AG09309 (cell line): ENCODE measurements around the gene EID2.

Source experiments
- DNase-seq: peaks from one replicate; pipeline ENCODE4 v3.0.0-alpha.2; 2010; ENCODE audit warnings: low read depth
- H3K4me3 ChIP-seq: 2 replicates; pipeline ENCODE4 v1.5.1; 2011; ENCODE audit warnings: mild to moderate bottlenecking, low read depth, low read length, moderate library complexity; ENCODE audit not compliant: control insufficient read depth
- TF ChIP-seq, protein P1 (sequence below): IDR thresholded peaks from 2 replicates; pipeline ENCODE4 v1.5.1; 2011; ENCODE audit warnings: mild to moderate bottlenecking, low read depth, low read length, inconsistent platforms; ENCODE audit not compliant: insufficient read depth, control insufficient read depth; ENCODE audit errors: missing control alignments

The EID2 gene

DNA sequence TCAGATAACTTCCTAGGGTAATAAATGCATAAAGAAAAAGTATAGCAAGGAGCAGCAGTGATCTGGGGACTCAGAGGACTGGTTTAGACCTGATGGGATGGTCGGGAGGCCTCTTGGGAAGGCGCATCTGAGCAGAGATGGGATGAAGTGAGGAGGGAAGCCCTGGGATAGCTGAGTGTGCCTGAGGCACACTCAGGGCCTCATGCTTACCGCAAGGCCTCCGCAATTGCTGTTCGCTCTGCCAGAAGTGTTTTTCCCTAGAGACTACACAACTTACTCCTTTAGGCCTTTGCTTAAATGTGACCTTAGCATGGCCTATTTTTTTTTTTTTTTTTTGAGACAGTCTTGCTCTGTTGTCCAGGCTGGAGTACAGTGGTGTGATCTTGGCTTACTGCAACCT lies 45.3 kb downstream of the EID2 start:
- TF ChIP-seq, protein P1, sequence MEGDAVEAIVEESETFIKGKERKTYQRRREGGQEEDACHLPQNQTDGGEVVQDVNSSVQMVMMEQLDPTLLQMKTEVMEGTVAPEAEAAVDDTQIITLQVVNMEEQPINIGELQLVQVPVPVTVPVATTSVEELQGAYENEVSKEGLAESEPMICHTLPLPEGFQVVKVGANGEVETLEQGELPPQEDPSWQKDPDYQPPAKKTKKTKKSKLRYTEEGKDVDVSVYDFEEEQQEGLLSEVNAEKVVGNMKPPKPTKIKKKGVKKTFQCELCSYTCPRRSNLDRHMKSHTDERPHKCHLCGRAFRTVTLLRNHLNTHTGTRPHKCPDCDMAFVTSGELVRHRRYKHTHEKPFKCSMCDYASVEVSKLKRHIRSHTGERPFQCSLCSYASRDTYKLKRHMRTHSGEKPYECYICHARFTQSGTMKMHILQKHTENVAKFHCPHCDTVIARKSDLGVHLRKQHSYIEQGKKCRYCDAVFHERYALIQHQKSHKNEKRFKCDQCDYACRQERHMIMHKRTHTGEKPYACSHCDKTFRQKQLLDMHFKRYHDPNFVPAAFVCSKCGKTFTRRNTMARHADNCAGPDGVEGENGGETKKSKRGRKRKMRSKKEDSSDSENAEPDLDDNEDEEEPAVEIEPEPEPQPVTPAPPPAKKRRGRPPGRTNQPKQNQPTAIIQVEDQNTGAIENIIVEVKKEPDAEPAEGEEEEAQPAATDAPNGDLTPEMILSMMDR: no peak
- no peak overlapping the region for H3K4me3 ChIP-seq
- DNase-seq: no peak

DNA sequence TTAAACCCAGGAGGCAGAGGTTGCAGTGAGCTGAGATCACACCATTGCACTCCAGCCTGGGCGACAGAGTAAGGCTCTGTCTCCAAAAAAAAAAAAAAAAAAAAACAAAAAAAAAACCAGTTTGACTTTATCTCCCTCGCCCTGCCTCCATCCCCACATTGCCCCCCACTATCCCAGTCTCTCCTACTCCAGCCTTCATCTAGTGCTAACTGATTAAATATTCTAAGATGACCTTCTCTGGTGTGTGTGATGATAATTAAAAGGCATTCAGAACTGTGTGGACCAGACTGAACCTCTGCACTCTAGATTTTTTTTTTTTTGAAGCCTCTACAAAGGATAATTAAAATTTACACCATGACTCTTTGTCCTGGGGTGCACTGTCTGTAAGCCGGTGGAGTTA lies 47.2 kb downstream of the EID2 start:
- no peak overlapping the region for H3K4me3 ChIP-seq
- TF ChIP-seq, protein P1: no peak
- DNase-seq: no peak

DNA sequence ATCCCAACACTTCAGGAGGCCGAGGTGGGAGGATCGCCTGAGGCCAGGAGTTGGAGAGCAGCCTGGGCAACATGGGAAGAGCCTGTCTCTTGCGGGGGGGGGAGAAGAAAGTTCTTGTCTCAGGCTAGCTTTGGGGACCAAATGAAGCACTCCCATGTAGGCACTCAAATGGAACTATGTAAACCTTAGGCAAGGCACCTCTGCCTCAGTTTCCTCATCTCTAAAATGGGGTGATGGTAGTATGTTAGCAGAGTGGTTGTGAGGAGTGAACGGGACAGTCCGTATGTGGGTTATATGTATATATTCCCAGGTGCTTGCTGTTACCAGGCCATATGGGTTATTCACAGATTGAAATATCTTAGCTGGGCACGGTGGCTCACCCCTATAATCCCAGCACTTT lies 47.7 kb downstream of the EID2 start:
- H3K4me3 ChIP-seq: no peak overlapping the region
- DNase-seq: no peak
- TF ChIP-seq, protein P1: no peak

DNA sequence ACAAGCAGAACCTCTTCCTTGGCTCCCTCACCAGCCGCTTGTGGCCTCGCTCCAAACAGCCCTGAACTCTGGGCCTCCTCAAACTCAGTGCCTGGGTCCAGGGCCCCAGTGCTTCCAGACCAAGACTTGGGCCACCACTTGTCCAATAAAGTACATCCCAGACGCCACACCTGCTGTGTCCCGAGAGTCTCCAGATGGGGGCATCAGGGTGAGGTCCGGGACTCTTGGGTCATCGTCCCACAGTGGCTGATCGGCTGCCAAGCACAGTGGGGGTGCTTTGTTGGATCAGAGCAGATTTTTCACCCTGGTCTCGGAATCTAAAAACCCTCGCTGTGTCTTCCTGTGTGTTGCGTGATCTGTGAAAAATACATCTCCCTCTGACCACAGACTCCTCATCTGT lies 50.2 kb downstream of the EID2 start:
- DNase-seq: no peak
- no peak overlapping the region for H3K4me3 ChIP-seq
- TF ChIP-seq, protein P1: no peak
